ENCODE results near the gene SYTL5. TPM values are rescaled to one million over a fixed set of nuclear protein-coding genes. Genes with fewer than 3 reads are reported as not detected.

Gene SYTL5
- total RNA-seq, 1 donor from 2014 or later: 0.27 TPM

DNA sequence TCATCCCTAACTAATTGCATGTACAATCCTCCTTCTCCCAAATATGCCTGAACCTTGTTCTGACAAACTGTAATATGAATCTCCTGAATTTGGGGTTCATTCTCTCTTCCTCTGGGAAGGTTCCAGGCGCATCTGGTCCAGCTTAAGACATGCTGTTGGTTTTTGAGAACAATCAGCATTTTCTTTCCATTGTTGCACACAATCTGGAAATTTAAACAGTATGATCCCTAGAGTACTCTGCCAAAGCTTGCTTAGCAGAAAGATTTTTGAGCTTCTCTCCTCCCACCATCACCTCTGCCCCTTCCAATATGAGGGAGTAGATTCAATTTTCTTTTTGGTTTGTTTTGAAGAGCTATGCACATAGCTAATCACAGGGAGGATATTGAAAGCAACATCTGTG lies 164.2 kb downstream of the SYTL5 start:
- H3K4me3 Mint-ChIP-seq (ENCODE audit: unreplicated experiment): no peak overlapping the region
- H3K27me3 Mint-ChIP-seq (ENCODE audit: low read depth): no peaks in the 10 kb centered on the region
- no peaks in the 10 kb centered on the region for H3K36me3 Mint-ChIP-seq (ENCODE audit: low read depth)
- peaks cover 4% of the 10 kb centered on the region for H3K9me3 Mint-ChIP-seq (ENCODE audit: low read depth)
- no peak overlapping the region for H3K27ac Mint-ChIP-seq (ENCODE audit: unreplicated experiment)
- TF ChIP-seq, protein P1, sequence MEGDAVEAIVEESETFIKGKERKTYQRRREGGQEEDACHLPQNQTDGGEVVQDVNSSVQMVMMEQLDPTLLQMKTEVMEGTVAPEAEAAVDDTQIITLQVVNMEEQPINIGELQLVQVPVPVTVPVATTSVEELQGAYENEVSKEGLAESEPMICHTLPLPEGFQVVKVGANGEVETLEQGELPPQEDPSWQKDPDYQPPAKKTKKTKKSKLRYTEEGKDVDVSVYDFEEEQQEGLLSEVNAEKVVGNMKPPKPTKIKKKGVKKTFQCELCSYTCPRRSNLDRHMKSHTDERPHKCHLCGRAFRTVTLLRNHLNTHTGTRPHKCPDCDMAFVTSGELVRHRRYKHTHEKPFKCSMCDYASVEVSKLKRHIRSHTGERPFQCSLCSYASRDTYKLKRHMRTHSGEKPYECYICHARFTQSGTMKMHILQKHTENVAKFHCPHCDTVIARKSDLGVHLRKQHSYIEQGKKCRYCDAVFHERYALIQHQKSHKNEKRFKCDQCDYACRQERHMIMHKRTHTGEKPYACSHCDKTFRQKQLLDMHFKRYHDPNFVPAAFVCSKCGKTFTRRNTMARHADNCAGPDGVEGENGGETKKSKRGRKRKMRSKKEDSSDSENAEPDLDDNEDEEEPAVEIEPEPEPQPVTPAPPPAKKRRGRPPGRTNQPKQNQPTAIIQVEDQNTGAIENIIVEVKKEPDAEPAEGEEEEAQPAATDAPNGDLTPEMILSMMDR (IDR thresholded peaks at IDR 0.05): no peak
- no peak for DNase-seq (ENCODE audit: low spot score)
- H3K4me1 Mint-ChIP-seq (ENCODE audit: low read depth): no peaks in the 10 kb centered on the region

GRCh38 chrX:38172596-38172995 lies 166.2 kb downstream of the SYTL5 start:
- no peaks in the 10 kb centered on the region for H3K36me3 Mint-ChIP-seq (ENCODE audit: low read depth)
- no peak overlapping the region for H3K27ac Mint-ChIP-seq (ENCODE audit: unreplicated experiment)
- peaks cover 4% of the 10 kb centered on the region for H3K9me3 Mint-ChIP-seq (ENCODE audit: low read depth)
- DNase-seq (ENCODE audit: low spot score): no peak
- TF ChIP-seq, protein P1 (IDR thresholded peaks at IDR 0.05): no peak
- H3K4me3 Mint-ChIP-seq (ENCODE audit: unreplicated experiment): no peak overlapping the region
- H3K27me3 Mint-ChIP-seq (ENCODE audit: low read depth): no peaks in the 10 kb centered on the region
- H3K4me1 Mint-ChIP-seq (ENCODE audit: low read depth): no peaks in the 10 kb centered on the region

DNA sequence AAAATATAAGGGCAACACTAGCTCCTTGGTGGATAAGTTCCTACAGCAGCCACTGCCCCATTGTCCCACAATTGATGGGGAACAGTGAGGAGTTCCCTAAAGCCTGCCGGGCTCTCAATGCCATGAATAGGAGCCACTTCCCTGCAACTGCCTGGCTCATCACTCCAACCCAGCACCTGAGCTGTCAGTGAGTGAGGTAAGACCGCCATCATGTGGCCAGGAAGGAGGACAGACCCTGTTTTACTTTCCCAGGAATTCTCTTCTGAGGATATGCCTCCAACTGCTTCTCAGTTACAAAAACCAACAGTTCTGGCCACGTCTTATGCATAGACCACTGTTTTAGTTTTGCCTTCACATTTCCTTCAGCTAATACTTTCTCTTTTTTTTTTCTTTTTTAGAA lies 168.8 kb downstream of the SYTL5 start:
- no peak overlapping the region for H3K27ac Mint-ChIP-seq (ENCODE audit: unreplicated experiment)
- H3K4me1 Mint-ChIP-seq (ENCODE audit: low read depth): no peaks in the 10 kb centered on the region
- TF ChIP-seq, protein P1 (IDR thresholded peaks at IDR 0.05): peak; percentile 79
- no peaks in the 10 kb centered on the region for H3K27me3 Mint-ChIP-seq (ENCODE audit: low read depth)
- H3K4me3 Mint-ChIP-seq (ENCODE audit: unreplicated experiment): no peak overlapping the region
- no peaks in the 10 kb centered on the region for H3K9me3 Mint-ChIP-seq (ENCODE audit: low read depth)
- no peaks in the 10 kb centered on the region for H3K36me3 Mint-ChIP-seq (ENCODE audit: low read depth)
- no peak for DNase-seq (ENCODE audit: low spot score)

- DNase-seq (ENCODE audit: low spot score): no peak
- Mint-ChIP-seq H3K27me3 (ENCODE audit: low read depth) (no peaks in the 10 kb centered on the region), H3K27ac (ENCODE audit: unreplicated experiment) (no peak overlapping the region), H3K9me3 (ENCODE audit: low read depth) (peaks cover 2% of the 10 kb centered on the region), H3K4me1 (ENCODE audit: low read depth) (no peaks in the 10 kb centered on the region), H3K36me3 (ENCODE audit: low read depth) (no peaks in the 10 kb centered on the region), H3K4me3 (ENCODE audit: unreplicated experiment) (no peak overlapping the region)
- TF ChIP-seq, protein P1 (IDR thresholded peaks at IDR 0.05): no peak
Observed at GRCh38 chrX:38178396-38178795, 172.0 kb downstream of the SYTL5 start.

Small RNA genes within 50 kb of the gene (microRNA-seq; reads per million reads assigned to microRNA genes)
- not detected for gene MIR548AJ2 (ENCODE audit: borderline number of aligned reads)

Other genes starting within 250 kb of the SYTL5 start
- not detected in 3 replicates for gene CYBB, start 226.5 kb upstream of the SYTL5 start, total RNA-seq
- gene DYNLT3, start 159.0 kb upstream of the SYTL5 start, total RNA-seq: 31.5 to 36.5 TPM (median 35.8 TPM) in 3 replicates
- gene SRPX, start 214.3 kb downstream of the SYTL5 start, total RNA-seq: 33.5 to 35.8 TPM (median 34.2 TPM) in 3 replicates

Data from chondrocyte (in vitro differentiated cells).